Peyer's patch (tissue), 4 donors: Measurements from ENCODE around the gene ATXN1. TPM values are rescaled to one million over a fixed set of nuclear protein-coding genes. Genes with fewer than 3 reads are reported as not detected.

Source experiments
- DNase-seq, 3 donors: peaks; one replicate each; pipeline ENCODE4 v3.0.0-alpha.2; 2017 to 2019
- H3K27ac ChIP-seq, 4 donors: fragments of 200-600 bp; sonication (generic); one replicate each; pipeline ENCODE4 v1.5.1; 2016 to 2019
- H3K27me3 ChIP-seq, 2 donors: fragments of 200-600 bp; sonication (generic); one replicate each; pipeline ENCODE4 v1.5.1; 2019
- H3K36me3 ChIP-seq, 3 donors: fragments of 200-600 bp; sonication (generic); one replicate each; pipeline ENCODE4 v1.5.1; 2016 to 2019
- H3K4me1 ChIP-seq, 4 donors: fragments of 200-600 bp; sonication (generic); one replicate each; pipeline ENCODE4 v1.5.1; 2016 to 2019
- H3K4me3 ChIP-seq, 4 donors: fragments of 200-600 bp; sonication (generic); 1 replicate in 3 of 4; 2 replicates in 1 of 4; pipeline ENCODE4 v1.5.1; 2016 to 2019; ENCODE audit warnings: mild to moderate bottlenecking in 1 of 4
- H3K9me3 ChIP-seq, 4 donors: fragments of 200-600 bp; sonication (generic); one replicate each; pipeline ENCODE4 v1.5.1; 2016 to 2019; ENCODE audit warnings: mild to moderate bottlenecking in 1 of 4
- CTCF ChIP-seq, 6 experiments: fragments of 450-650 bp in 4 of 6; fragments of 200-600 bp in 2 of 6; sonication (generic) in 1 of 6; IDR thresholded peaks; one replicate each; pipeline ENCODE4 v1.5.1; 2017 to 2019; ENCODE audit warnings: antibody characterized with exemption in 6 of 6, mild to moderate bottlenecking in 3 of 6, moderate library complexity in 1 of 6
- POLR2A ChIP-seq, 2 donors: fragments of 450-650 bp; IDR thresholded peaks; one replicate each; pipeline ENCODE4 v1.5.1; 2017; ENCODE audit warnings: antibody characterized with exemption in 2 of 2, mild to moderate bottlenecking in 2 of 2, moderate library complexity in 2 of 2
- total RNA-seq, 4 donors: library from RNA; depleted of rRNA; stranded (reverse); fragments of >200 nt; gene quantifications; one replicate each; pipeline ENCODE4 v1.1.0, GENCODE V29; 2016

ATXN1 gene
- total RNA-seq, 4 donors from 2014 or later, result 34.7 to 48.5 (median 43.1) TPM

GRCh38 chr6:16344756-16345155, 416.5 kb downstream of the ATXN1 start:
- Histone ChIP-seq H3K27ac (peak overlapping the region in 1 of 4 donors; percentile 1), H3K4me1 (peaks cover 0 to 8% (median 0%) of the 10 kb centered on the region in 4 donors), H3K4me3 (no peak overlapping the region), H3K27me3 (no peaks in the 10 kb centered on the region), H3K36me3 (no peaks in the 10 kb centered on the region), H3K9me3 (no peaks in the 10 kb centered on the region)
- TF ChIP-seq CTCF (IDR thresholded peaks at IDR 0.05) (no peak), POLR2A (IDR thresholded peaks at IDR 0.05) (no peak)
- DNase-seq, result no peak

- peaks cover 0 to 16% (median 2%) of the 10 kb centered on the region in 4 donors for H3K4me1 ChIP-seq
- H3K27ac ChIP-seq, result no peak overlapping the region
- DNase-seq, result no peak
- no peak overlapping the region for H3K4me3 ChIP-seq
- no peaks in the 10 kb centered on the region for H3K27me3 ChIP-seq
- H3K9me3 ChIP-seq, result no peaks in the 10 kb centered on the region
- H3K36me3 ChIP-seq, result no peaks in the 10 kb centered on the region
- TF ChIP-seq CTCF (IDR thresholded peaks at IDR 0.05) (no peak), POLR2A (IDR thresholded peaks at IDR 0.05) (no peak)
Measured at GRCh38 chr6:16343593-16343992, 417.7 kb downstream of the ATXN1 start.

- no peak overlapping the region for H3K4me3 ChIP-seq
- H3K27ac ChIP-seq, result peak overlapping the region in 1 of 4 donors; percentile 52
- no peaks in the 10 kb centered on the region for H3K36me3 ChIP-seq
- H3K4me1 ChIP-seq, result peaks cover 0 to 27% (median 2%) of the 10 kb centered on the region in 4 donors
- no peaks in the 10 kb centered on the region for H3K27me3 ChIP-seq
- no peak for TF ChIP-seq CTCF (IDR thresholded peaks at IDR 0.05)
- TF ChIP-seq POLR2A (IDR thresholded peaks at IDR 0.05), result no peak
- no peak for DNase-seq
- H3K9me3 ChIP-seq, result no peaks in the 10 kb centered on the region
Measured at GRCh38 chr6:16339265-16339587, 422.0 kb downstream of the ATXN1 start.

- Histone ChIP-seq H3K9me3 (no peaks in the 10 kb centered on the region), H3K36me3 (no peaks in the 10 kb centered on the region), H3K27me3 (no peaks in the 10 kb centered on the region), H3K4me3 (no peak overlapping the region), H3K4me1 (peaks cover 0 to 27% (median 2%) of the 10 kb centered on the region in 4 donors), H3K27ac (peak overlapping the region in 1 of 4 donors; percentile 52)
- TF ChIP-seq CTCF (IDR thresholded peaks at IDR 0.05) (peak in 3 of 6 experiments; percentile 8 to 15 (median 13)), POLR2A (IDR thresholded peaks at IDR 0.05) (no peak)
- peak in 2 of 3 donors; percentile 25 to 72 for DNase-seq
Measured at GRCh38 chr6:16338577-16339264, 422.5 kb downstream of the ATXN1 start.

- no peaks in the 10 kb centered on the region for H3K36me3 ChIP-seq
- no peak for TF ChIP-seq CTCF (IDR thresholded peaks at IDR 0.05)
- no peak for TF ChIP-seq POLR2A (IDR thresholded peaks at IDR 0.05)
Measured at GRCh38 chr6:16337295-16337975, 423.8 kb downstream of the ATXN1 start.

More at GRCh38 chr6:16337295-16337975, 423.8 kb downstream of the ATXN1 start:
- peaks cover 0 to 32% (median 2%) of the 10 kb centered on the region in 4 donors for H3K4me1 ChIP-seq
- H3K27me3 ChIP-seq, result no peaks in the 10 kb centered on the region
- peak overlapping the region in 1 of 4 donors; percentile 13 for H3K27ac ChIP-seq
- no peak overlapping the region for H3K4me3 ChIP-seq
- DNase-seq, result peak; percentile 37 to 82 (median 63)
- no peaks in the 10 kb centered on the region for H3K9me3 ChIP-seq
